Breast epithelium (tissue), 3 donors: ENCODE data around the gene OPCML.
"Not testable (repeated sequence)": the region's sequence is repeated elsewhere in the genome, so short reads cannot be mapped to it uniquely, and the experiment has no call there.

Experiments used
- POLR2AphosphoS5 ChIP-seq, 3 donors: sonication (generic); formaldehyde crosslinking; IDR thresholded peaks; one replicate each; pipeline ENCODE4 v1.6.1; 2017; ENCODE audit warnings: antibody characterized with exemption in 3 of 3
- TF ChIP-seq, protein P1 (sequence below), 3 donors: fragments of 450-650 bp; IDR thresholded peaks; one replicate each; pipeline ENCODE4 v1.5.1; 2016 to 2017; ENCODE audit warnings: antibody characterized with exemption in 3 of 3, mild to moderate bottlenecking in 3 of 3, moderate library complexity in 3 of 3

DNA sequence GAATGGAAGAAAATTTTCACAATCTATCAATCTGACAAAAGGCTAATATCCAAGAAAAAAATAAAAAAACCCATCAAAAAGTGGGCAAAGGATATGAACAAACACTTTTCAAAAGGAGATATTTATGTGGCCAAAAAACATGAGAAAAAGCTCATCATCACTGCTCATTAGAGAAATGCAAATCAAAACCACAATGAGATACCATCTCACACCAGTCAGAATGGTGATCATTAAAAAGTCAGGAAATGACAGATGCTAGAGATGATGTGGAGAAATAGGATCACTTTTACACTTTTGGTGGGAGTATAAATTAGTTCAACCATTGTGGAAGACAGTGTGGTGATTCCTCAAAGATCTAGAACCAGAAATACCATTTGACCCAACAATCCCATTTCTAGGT, 1162.2 kb downstream of the OPCML start:
- TF ChIP-seq, protein P1, sequence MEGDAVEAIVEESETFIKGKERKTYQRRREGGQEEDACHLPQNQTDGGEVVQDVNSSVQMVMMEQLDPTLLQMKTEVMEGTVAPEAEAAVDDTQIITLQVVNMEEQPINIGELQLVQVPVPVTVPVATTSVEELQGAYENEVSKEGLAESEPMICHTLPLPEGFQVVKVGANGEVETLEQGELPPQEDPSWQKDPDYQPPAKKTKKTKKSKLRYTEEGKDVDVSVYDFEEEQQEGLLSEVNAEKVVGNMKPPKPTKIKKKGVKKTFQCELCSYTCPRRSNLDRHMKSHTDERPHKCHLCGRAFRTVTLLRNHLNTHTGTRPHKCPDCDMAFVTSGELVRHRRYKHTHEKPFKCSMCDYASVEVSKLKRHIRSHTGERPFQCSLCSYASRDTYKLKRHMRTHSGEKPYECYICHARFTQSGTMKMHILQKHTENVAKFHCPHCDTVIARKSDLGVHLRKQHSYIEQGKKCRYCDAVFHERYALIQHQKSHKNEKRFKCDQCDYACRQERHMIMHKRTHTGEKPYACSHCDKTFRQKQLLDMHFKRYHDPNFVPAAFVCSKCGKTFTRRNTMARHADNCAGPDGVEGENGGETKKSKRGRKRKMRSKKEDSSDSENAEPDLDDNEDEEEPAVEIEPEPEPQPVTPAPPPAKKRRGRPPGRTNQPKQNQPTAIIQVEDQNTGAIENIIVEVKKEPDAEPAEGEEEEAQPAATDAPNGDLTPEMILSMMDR (IDR thresholded peaks at IDR 0.05): not testable (repeated sequence)
- not testable (repeated sequence) for TF ChIP-seq POLR2AphosphoS5 (IDR thresholded peaks at IDR 0.05)
